CD4-positive, alpha-beta T cell treated with Interleukin-17A for 1 hour (primary cell): ENCODE data around the gene RNF180.
"Not testable (repeated sequence)": the region's sequence is repeated elsewhere in the genome, so short reads cannot be mapped to it uniquely, and the experiment has no call there.

Experiments used
- DNase-seq: peaks from one replicate; pipeline ENCODE4 v3.0.0-alpha.2; 2020

RNF180 gene

GRCh38 chr5:64407103-64407825 lies 241.6 kb downstream of the RNF180 start:
- not testable (repeated sequence) for DNase-seq

DNA sequence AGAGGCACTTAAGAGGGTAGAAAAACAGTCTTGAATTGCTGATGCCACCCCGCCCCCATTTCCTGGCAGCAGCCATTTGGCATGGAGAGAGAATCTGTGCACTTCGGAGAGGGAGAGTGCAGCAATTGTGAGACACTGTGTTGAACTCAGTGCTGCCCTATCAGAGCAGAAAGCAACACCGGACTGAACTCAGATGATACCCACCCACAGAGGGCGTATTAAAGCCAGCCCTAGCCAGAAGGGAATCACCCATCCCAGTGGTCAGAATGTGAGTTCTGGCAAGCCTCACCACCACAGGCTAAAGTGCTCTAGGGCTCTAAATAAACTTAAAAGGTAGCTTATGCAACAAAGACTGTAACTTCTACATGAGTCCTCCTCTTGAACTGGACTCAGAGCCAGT lies 251.7 kb downstream of the RNF180 start:
- DNase-seq: no peak

DNA sequence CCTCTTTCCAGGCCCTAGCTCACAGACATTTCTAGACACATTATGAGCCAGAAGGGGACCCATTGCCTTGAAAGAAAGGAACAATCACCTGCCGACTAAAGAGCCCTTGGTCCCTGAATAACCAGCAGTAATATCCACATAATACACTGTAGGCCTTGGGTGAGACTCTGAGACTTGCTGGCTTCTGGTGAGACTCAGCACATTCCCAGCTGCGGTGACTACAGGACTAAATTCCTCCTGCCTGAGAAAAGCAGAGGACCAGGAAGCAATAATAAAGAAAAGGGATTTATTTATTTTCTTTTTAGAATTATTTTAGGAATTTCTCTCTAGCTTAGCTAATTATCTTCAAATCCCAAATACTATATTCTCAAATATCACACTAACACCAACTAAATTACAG lies 252.4 kb downstream of the RNF180 start:
- no peak for DNase-seq
